ENCODE measurements around the gene COL4A3. TPM values are rescaled to one million over a fixed set of nuclear protein-coding genes. Genes with fewer than 3 reads are reported as not detected.

COL4A3 gene
- polyA plus RNA-seq, 3 donors, result 0.03 TPM; not detected in 2

DNA sequence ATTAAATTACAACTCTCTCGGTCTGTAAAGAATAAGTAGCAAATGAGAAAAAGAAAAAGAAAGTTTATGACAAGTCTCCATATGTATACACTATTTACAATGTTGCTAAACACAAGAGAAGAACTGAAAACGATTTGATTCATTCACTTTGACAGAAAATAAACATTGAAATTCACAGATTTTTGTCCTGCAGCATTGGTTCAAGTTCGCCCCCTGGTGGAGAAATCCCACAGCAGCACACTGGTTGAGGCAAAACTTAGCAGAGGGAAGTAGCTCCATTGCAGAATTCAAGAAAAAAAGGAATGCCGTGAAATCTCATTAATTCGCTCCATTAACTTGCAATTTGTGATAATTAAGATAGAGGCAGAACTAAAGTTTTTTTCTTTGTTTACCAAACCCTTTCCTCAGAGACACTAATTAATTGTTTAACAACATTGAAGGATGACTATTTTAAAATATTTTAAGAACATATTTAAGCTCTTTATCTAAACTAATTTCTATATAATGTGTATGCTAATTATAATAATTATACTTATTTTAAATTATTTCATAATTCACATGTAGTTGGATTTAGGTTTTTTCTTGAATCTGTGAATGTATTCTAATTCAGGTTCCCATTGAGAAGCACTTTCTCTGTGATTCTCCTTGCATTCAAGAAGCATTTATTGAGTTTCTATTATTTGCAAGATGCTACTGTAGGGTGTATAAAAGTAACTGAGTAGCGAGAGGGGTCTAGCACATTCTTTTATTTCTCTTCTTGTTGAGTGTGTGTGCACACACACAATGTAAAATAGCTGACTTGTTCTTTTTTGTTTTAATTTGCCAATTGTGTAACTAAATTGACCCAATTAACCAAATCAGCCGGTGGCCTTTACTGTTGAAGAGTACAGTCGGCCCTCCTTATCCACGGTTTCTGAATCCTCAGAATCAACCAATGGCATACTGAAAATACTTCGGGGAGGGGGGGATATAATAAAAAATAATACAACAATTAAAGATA, 74.1 kb downstream of the COL4A3 start:
- no peaks in the 10 kb centered on the region for H3K4me1 ChIP-seq (ENCODE audit: control insufficient read depth in 1 of 2, insufficient read depth in 2 of 2, low read length in 2 of 2)
- H3K4me1 Mint-ChIP-seq, result no peaks in the 10 kb centered on the region
- peak overlapping the region in 1 of 2 donors; percentile 39 for H3K4me3 Mint-ChIP-seq
- TF ChIP-seq, protein P1, sequence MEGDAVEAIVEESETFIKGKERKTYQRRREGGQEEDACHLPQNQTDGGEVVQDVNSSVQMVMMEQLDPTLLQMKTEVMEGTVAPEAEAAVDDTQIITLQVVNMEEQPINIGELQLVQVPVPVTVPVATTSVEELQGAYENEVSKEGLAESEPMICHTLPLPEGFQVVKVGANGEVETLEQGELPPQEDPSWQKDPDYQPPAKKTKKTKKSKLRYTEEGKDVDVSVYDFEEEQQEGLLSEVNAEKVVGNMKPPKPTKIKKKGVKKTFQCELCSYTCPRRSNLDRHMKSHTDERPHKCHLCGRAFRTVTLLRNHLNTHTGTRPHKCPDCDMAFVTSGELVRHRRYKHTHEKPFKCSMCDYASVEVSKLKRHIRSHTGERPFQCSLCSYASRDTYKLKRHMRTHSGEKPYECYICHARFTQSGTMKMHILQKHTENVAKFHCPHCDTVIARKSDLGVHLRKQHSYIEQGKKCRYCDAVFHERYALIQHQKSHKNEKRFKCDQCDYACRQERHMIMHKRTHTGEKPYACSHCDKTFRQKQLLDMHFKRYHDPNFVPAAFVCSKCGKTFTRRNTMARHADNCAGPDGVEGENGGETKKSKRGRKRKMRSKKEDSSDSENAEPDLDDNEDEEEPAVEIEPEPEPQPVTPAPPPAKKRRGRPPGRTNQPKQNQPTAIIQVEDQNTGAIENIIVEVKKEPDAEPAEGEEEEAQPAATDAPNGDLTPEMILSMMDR (IDR thresholded peaks at IDR 0.05), result peak; percentile 95
- H3K9ac ChIP-seq (ENCODE audit: insufficient read depth, low read length, poor library complexity, severe bottlenecking), result no peak overlapping the region
- intact Hi-C loops (cut with micrococcal nuclease), result loop anchor here in 1 of 2 donors (5.0 kb wide), 2 partner anchors 529 to 1566 kb away; no protein-coding TSS in a partner anchor
- no peaks in the 10 kb centered on the region for H3K9me3 ChIP-seq (replicated peaks in 1 of 2; ENCODE audit: control insufficient read depth in 1 of 2, insufficient read depth in 1 of 2, low read length in 2 of 2)
- H4K20me1 ChIP-seq (ENCODE audit: insufficient read depth, low read length), result no peaks in the 10 kb centered on the region
- H3K27me3 Mint-ChIP-seq (ENCODE audit: low read depth in 3 of 3), result peaks cover 4 to 9% (median 5%) of the 10 kb centered on the region in 3 donors
- no peak overlapping the region for H2AFZ ChIP-seq (ENCODE audit: insufficient read depth, low read depth, low read length, poor library complexity, severe bottlenecking)
- H3K9me3 Mint-ChIP-seq, result no peaks in the 10 kb centered on the region
- H3K4me3 ChIP-seq (replicated peaks in 1 of 3; ENCODE audit: low read depth in 2 of 3, low read length in 3 of 3), result no peak overlapping the region
- H3K4me2 ChIP-seq (replicated peaks; ENCODE audit: extremely low read depth, low read length, poor library complexity, severe bottlenecking), result no peak overlapping the region
- no peaks in the 10 kb centered on the region for H3K36me3 Mint-ChIP-seq
- peak; percentile 25 to 44 (median 41) for DNase-seq
- H3K79me2 ChIP-seq (ENCODE audit: insufficient read depth, low read length), result no peaks in the 10 kb centered on the region
- H3K36me3 ChIP-seq (replicated peaks in 1 of 2; ENCODE audit: control insufficient read depth in 1 of 2, insufficient read depth in 2 of 2, low read length in 2 of 2), result no peaks in the 10 kb centered on the region
- no peaks in the 10 kb centered on the region for H3K27me3 ChIP-seq (ENCODE audit: control insufficient read depth in 2 of 2, insufficient read depth in 2 of 2, low read length in 2 of 2)
- H3K27ac Mint-ChIP-seq, result no peak overlapping the region
- H3K27ac ChIP-seq (ENCODE audit: low read depth in 1 of 2, low read length in 2 of 2), result no peak overlapping the region
- WGBS (ENCODE audit: insufficient coverage), result 0% methylated on average over 1 of the region's 10 CpGs

DNA sequence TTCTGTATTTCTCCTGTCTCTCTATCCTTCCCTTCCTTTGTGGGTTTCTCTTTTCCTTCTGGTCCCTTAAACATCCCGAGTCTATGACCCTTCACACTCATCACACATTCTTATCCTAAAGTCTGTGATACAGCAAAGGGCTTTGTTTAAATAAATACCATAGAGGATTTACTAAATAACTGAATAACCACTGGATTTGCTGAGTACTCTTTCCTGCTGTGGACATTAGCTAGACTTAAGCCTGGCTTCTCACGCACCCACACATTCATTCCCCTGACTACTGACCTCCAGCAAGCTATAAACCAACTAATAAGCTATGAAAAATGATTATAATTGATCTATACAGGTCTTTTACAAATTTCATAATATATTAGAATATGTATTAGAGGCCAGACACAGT, 76.6 kb downstream of the COL4A3 start:
- intact Hi-C loops (cut with micrococcal nuclease), result no loop called here

More for the DNA sequence above, 76.6 kb downstream of the COL4A3 start:
- TF ChIP-seq, protein P1 (IDR thresholded peaks at IDR 0.05), result no peak
- Histone ChIP-seq H3K9me3 (replicated peaks in 1 of 2; ENCODE audit: control insufficient read depth in 1 of 2, insufficient read depth in 1 of 2, low read length in 2 of 2) (no peaks in the 10 kb centered on the region), H3K4me3 (replicated peaks in 1 of 3; ENCODE audit: low read depth in 2 of 3, low read length in 3 of 3) (no peak overlapping the region), H4K20me1 (ENCODE audit: insufficient read depth, low read length) (no peaks in the 10 kb centered on the region), H3K27me3 (ENCODE audit: control insufficient read depth in 2 of 2, insufficient read depth in 2 of 2, low read length in 2 of 2) (no peaks in the 10 kb centered on the region), H3K27ac (ENCODE audit: low read depth in 1 of 2, low read length in 2 of 2) (no peak overlapping the region), H3K79me2 (ENCODE audit: insufficient read depth, low read length) (no peaks in the 10 kb centered on the region), H2AFZ (ENCODE audit: insufficient read depth, low read depth, low read length, poor library complexity, severe bottlenecking) (no peak overlapping the region), H3K36me3 (replicated peaks in 1 of 2; ENCODE audit: control insufficient read depth in 1 of 2, insufficient read depth in 2 of 2, low read length in 2 of 2) (no peaks in the 10 kb centered on the region), H3K9ac (ENCODE audit: insufficient read depth, low read length, poor library complexity, severe bottlenecking) (no peak overlapping the region), H3K4me1 (ENCODE audit: control insufficient read depth in 1 of 2, insufficient read depth in 2 of 2, low read length in 2 of 2) (no peaks in the 10 kb centered on the region), H3K4me2 (replicated peaks; ENCODE audit: extremely low read depth, low read length, poor library complexity, severe bottlenecking) (no peak overlapping the region)
- H3K9me3 Mint-ChIP-seq, result no peaks in the 10 kb centered on the region
- peaks cover 0 to 5% (median 3%) of the 10 kb centered on the region in 3 donors for H3K27me3 Mint-ChIP-seq (ENCODE audit: low read depth in 3 of 3)
- WGBS (ENCODE audit: insufficient coverage), result no CpG with 5 or more reads among the region's 2 CpGs
- no peak overlapping the region for H3K27ac Mint-ChIP-seq
- no peaks in the 10 kb centered on the region for H3K4me1 Mint-ChIP-seq
- no peaks in the 10 kb centered on the region for H3K36me3 Mint-ChIP-seq
- no peak for DNase-seq
- no peak overlapping the region for H3K4me3 Mint-ChIP-seq
